Central memory CD8-positive, alpha-beta T cell (primary cell): ENCODE measurements around the gene KRTAP2-1.

Experiments used
- ATAC-seq: fragments of 150-1000 bp; cut with Tn5 transposase; replicated peaks from 2 replicates; pipeline ENCODE4 v1.10.0; 2022; ENCODE audit warnings: mild to moderate bottlenecking, moderate FRiP score, moderate number of reproducible peaks; ENCODE audit not compliant: poor library complexity, severe bottlenecking; ENCODE audit errors: extremely low read depth
- DNase-seq, 2 donors: peaks; one replicate each; pipeline ENCODE4 v3.0.0; 2021; ENCODE audit warnings: low spot score in 2 of 2
- H3K27ac Mint-ChIP-seq: one replicate; pipeline ENCODE4 v1.8.0; 2022; ENCODE audit warnings: low read depth, mild to moderate bottlenecking, moderate library complexity, mixed read lengths
- H3K27me3 Mint-ChIP-seq: one replicate; pipeline ENCODE4 v1.8.0; 2022; ENCODE audit warnings: mixed read lengths
- H3K36me3 Mint-ChIP-seq: one replicate; pipeline ENCODE4 v1.8.0; 2022; ENCODE audit warnings: mild to moderate bottlenecking, moderate library complexity, mixed read lengths; ENCODE audit not compliant: insufficient read depth
- H3K4me1 Mint-ChIP-seq: one replicate; pipeline ENCODE4 v1.8.0; 2022; ENCODE audit warnings: mixed read lengths
- H3K4me3 Mint-ChIP-seq: one replicate; pipeline ENCODE4 v1.8.0; 2022; ENCODE audit warnings: mild to moderate bottlenecking, moderate library complexity, mixed read lengths
- H3K9me3 Mint-ChIP-seq: one replicate; pipeline ENCODE4 v1.8.0; 2022; ENCODE audit warnings: mixed read lengths

Gene KRTAP2-1

GRCh38 chr17:41018541-41018940 lies 28.6 kb downstream of the KRTAP2-1 start:
- Mint-ChIP-seq H3K36me3 (no peaks in the 10 kb centered on the region), H3K4me1 (no peaks in the 10 kb centered on the region), H3K9me3 (no peaks in the 10 kb centered on the region), H3K4me3 (no peak overlapping the region), H3K27me3 (peaks cover 41% of the 10 kb centered on the region), H3K27ac (no peak overlapping the region)
- ATAC-seq (no peak), DNase-seq (no peak)

GRCh38 chr17:41016578-41017215 lies 30.4 kb downstream of the KRTAP2-1 start:
- Mint-ChIP-seq H3K4me3 (no peak overlapping the region), H3K4me1 (no peaks in the 10 kb centered on the region), H3K36me3 (no peaks in the 10 kb centered on the region), H3K27ac (no peak overlapping the region), H3K9me3 (no peaks in the 10 kb centered on the region), H3K27me3 (peaks cover 26% of the 10 kb centered on the region)
- no peak for DNase-seq
- ATAC-seq = no peak

- H3K27me3 Mint-ChIP-seq = peaks cover 26% of the 10 kb centered on the region
- H3K9me3 Mint-ChIP-seq = no peaks in the 10 kb centered on the region
- DNase-seq (no peak), ATAC-seq (no peak)
- H3K27ac Mint-ChIP-seq = no peak overlapping the region
- H3K4me3 Mint-ChIP-seq = no peak overlapping the region
- H3K36me3 Mint-ChIP-seq = no peaks in the 10 kb centered on the region
- H3K4me1 Mint-ChIP-seq = no peaks in the 10 kb centered on the region
Measured at GRCh38 chr17:41015454-41015853, 31.7 kb downstream of the KRTAP2-1 start.

GRCh38 chr17:41013606-41014005 lies 33.5 kb downstream of the KRTAP2-1 start:
- H3K4me1 Mint-ChIP-seq = no peaks in the 10 kb centered on the region
- peaks cover 26% of the 10 kb centered on the region for H3K27me3 Mint-ChIP-seq
- ATAC-seq (no peak), DNase-seq (no peak)
- no peaks in the 10 kb centered on the region for H3K9me3 Mint-ChIP-seq
- no peak overlapping the region for H3K27ac Mint-ChIP-seq
- no peak overlapping the region for H3K4me3 Mint-ChIP-seq
- no peaks in the 10 kb centered on the region for H3K36me3 Mint-ChIP-seq

GRCh38 chr17:41013181-41013580 lies 33.9 kb downstream of the KRTAP2-1 start:
- H3K27ac Mint-ChIP-seq = no peak overlapping the region
- ATAC-seq (no peak), DNase-seq (no peak)
- H3K9me3 Mint-ChIP-seq = no peaks in the 10 kb centered on the region
- H3K4me3 Mint-ChIP-seq = no peak overlapping the region
- H3K27me3 Mint-ChIP-seq = peaks cover 26% of the 10 kb centered on the region
- H3K4me1 Mint-ChIP-seq = no peaks in the 10 kb centered on the region
- H3K36me3 Mint-ChIP-seq = no peaks in the 10 kb centered on the region

- H3K27me3 Mint-ChIP-seq = peaks cover 24% of the 10 kb centered on the region
- H3K9me3 Mint-ChIP-seq = no peaks in the 10 kb centered on the region
- DNase-seq = no peak
- no peak overlapping the region for H3K4me3 Mint-ChIP-seq
- no peak overlapping the region for H3K27ac Mint-ChIP-seq
- H3K4me1 Mint-ChIP-seq = no peaks in the 10 kb centered on the region
- no peak for ATAC-seq
- no peaks in the 10 kb centered on the region for H3K36me3 Mint-ChIP-seq
Measured at GRCh38 chr17:41012326-41013120, 34.6 kb downstream of the KRTAP2-1 start.

- no peak for DNase-seq
- Mint-ChIP-seq H3K4me1 (no peaks in the 10 kb centered on the region), H3K27me3 (peaks cover 8% of the 10 kb centered on the region), H3K27ac (no peak overlapping the region), H3K4me3 (no peak overlapping the region), H3K36me3 (no peaks in the 10 kb centered on the region), H3K9me3 (no peaks in the 10 kb centered on the region)
- no peak for ATAC-seq
Measured at GRCh38 chr17:41010441-41010840, 36.7 kb downstream of the KRTAP2-1 start.

- Mint-ChIP-seq H3K4me1 (no peaks in the 10 kb centered on the region), H3K36me3 (no peaks in the 10 kb centered on the region), H3K9me3 (no peaks in the 10 kb centered on the region), H3K4me3 (no peak overlapping the region), H3K27me3 (peaks cover 3% of the 10 kb centered on the region), H3K27ac (no peak overlapping the region)
- ATAC-seq (no peak), DNase-seq (no peak)
Measured at GRCh38 chr17:41009936-41010335, 37.2 kb downstream of the KRTAP2-1 start.

GRCh38 chr17:41009301-41009760 lies 37.8 kb downstream of the KRTAP2-1 start:
- no peak for DNase-seq
- Mint-ChIP-seq H3K9me3 (no peaks in the 10 kb centered on the region), H3K27ac (no peak overlapping the region), H3K36me3 (no peaks in the 10 kb centered on the region), H3K27me3 (peaks cover 6% of the 10 kb centered on the region), H3K4me3 (no peak overlapping the region), H3K4me1 (no peaks in the 10 kb centered on the region)
- ATAC-seq = no peak

- DNase-seq (no peak), ATAC-seq (no peak)
- no peaks in the 10 kb centered on the region for H3K4me1 Mint-ChIP-seq
- no peaks in the 10 kb centered on the region for H3K36me3 Mint-ChIP-seq
- H3K9me3 Mint-ChIP-seq = no peaks in the 10 kb centered on the region
- H3K4me3 Mint-ChIP-seq = no peak within 1 kb of the TSS
- H3K27ac Mint-ChIP-seq = no peak within 1 kb of the TSS
- H3K27me3 Mint-ChIP-seq = peaks cover 11% of the 10 kb centered on the region
Measured at GRCh38 chr17:41008811-41009210, 38.3 kb downstream of the KRTAP2-1 start, which contains the start of gene KRTAP3-1. Gene KRTAP3-1 (minus strand): TSS chr17:41009128. CDS start chr17:41009074, 54 bp downstream.

- ATAC-seq (no peak), DNase-seq (no peak)
- Mint-ChIP-seq H3K9me3 (no peaks in the 10 kb centered on the region), H3K36me3 (no peaks in the 10 kb centered on the region), H3K4me1 (no peaks in the 10 kb centered on the region), H3K27ac (no peak overlapping the region), H3K4me3 (no peak overlapping the region), H3K27me3 (peaks cover 55% of the 10 kb centered on the region)
Measured at GRCh38 chr17:41004397-41004796, 42.7 kb downstream of the KRTAP2-1 start.

GRCh38 chr17:41003926-41004325 lies 43.2 kb downstream of the KRTAP2-1 start:
- Mint-ChIP-seq H3K4me1 (no peaks in the 10 kb centered on the region), H3K36me3 (no peaks in the 10 kb centered on the region), H3K27me3 (peaks cover 60% of the 10 kb centered on the region), H3K4me3 (no peak overlapping the region), H3K27ac (no peak overlapping the region), H3K9me3 (no peaks in the 10 kb centered on the region)
- ATAC-seq (no peak), DNase-seq (no peak)

- H3K36me3 Mint-ChIP-seq = no peaks in the 10 kb centered on the region
- ATAC-seq (no peak), DNase-seq (no peak)
- peaks cover 71% of the 10 kb centered on the region for H3K27me3 Mint-ChIP-seq
- no peaks in the 10 kb centered on the region for H3K9me3 Mint-ChIP-seq
- no peaks in the 10 kb centered on the region for H3K4me1 Mint-ChIP-seq
- no peak overlapping the region for H3K27ac Mint-ChIP-seq
- no peak overlapping the region for H3K4me3 Mint-ChIP-seq
Measured at GRCh38 chr17:41002814-41003213, 44.3 kb downstream of the KRTAP2-1 start.
